H7 (cell line): ENCODE results near the gene SLC17A9. TPM values are rescaled to one million over a fixed set of nuclear protein-coding genes. Genes with fewer than 3 reads are reported as not detected.

Source experiments
- DNase-seq: peaks from one replicate; pipeline ENCODE4 v3.0.0; 2012
- H3K27me3 ChIP-seq: 2 replicates; pipeline ENCODE4 v1.6.0; 2011; ENCODE audit warnings: mild to moderate bottlenecking, low read length; ENCODE audit not compliant: control insufficient read depth, insufficient read depth
- H3K36me3 ChIP-seq: replicated peaks from 2 replicates; pipeline ENCODE4 v1.5.1; 2011; ENCODE audit warnings: low read length; ENCODE audit not compliant: control insufficient read depth, insufficient read depth
- H3K4me3 ChIP-seq: 2 replicates; pipeline ENCODE4 v1.5.1; 2011; ENCODE audit warnings: low read depth, mild to moderate bottlenecking, control low read depth, low read length, moderate library complexity; ENCODE audit not compliant: insufficient read depth
- total RNA-seq: library from RNA; depleted of rRNA; stranded (reverse); fragments of >200 nt; shearing (Covaris generic); gene quantifications from 2 replicates; pipeline ENCODE4 v1.2.3, GENCODE V29; 2014

Gene SLC17A9
- total RNA-seq, 1 experiment from 2014 or later: 32.6 TPM

DNA sequence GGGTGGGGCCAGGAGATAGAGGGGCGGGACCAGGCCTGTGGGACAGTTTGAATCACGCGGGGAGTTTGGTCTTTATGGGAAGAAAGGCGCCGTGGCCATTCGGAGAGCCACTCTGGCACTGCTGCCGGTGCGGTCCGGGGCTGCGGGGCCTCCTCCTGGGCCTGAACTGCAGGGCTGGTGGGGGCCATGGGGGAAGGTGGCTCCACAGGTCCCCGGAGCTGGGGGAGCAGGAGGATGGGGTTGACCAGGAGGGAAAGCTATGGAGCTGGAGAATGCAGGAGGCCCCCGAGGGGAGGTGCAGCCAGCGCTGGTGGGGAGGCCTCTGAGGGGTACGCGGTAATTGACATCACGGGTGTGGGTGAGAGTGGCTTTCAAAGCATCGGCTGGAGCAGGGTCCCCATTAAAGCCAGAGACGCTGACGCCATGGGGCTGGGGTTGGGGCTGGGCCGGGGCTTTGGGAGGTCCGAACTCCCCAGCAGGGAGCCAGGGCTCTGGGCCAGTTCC, 56.1 kb downstream of the SLC17A9 start:
- H3K27me3 ChIP-seq: peaks cover 61% of the 10 kb centered on the region
- H3K36me3 ChIP-seq: no peaks in the 10 kb centered on the region
- no peak for DNase-seq
- H3K4me3 ChIP-seq: peak overlapping the region; percentile 5; the same call in 1 of the 2 replicates

DNA sequence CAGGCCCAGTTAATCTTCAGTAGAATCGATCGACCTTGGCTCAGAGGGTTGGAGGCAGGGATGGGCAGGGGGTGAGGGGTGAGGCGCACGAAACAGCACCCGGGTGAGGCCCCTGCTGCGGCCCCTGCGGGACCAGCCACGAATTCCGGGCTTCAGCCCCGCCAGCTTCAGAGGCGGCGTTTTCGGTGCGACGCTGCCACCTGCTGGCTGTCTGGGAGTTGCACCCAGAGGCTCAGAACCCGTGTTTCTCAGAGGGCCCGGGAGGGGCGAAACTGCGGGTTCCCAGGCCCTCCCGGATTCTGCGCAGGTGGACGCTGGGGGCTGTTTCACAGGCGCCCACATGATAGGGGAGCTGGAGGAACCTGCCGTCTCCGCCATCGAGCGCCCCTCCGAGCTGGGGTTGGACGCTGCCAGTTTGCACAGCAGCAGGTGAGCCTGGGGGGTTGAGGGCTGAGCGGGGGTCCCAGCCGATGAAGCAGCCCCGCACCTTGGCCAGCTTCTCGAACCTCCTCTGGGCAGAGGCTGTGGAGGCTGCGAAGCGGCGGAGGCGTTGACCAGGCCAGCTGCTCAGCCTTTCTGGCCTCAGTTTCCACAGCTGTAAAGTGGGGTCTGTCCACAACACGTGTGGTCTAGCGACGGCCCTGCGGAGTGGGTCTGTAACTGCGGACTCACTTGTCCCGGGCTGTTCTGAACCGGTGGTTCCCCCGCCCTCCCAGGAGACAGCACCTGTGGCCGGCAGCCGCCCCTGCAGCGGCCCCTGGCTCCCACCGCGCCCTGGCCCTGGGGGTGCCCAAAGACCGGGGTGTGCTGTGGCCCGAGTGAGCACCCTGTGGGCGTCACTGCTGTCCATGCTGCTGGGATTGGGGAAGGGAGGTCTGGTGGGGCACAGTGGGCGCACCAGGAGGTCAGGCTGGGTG, 56.8 kb downstream of the SLC17A9 start:
- peak overlapping the region; percentile 5; the same call in 1 of the 2 replicates for H3K4me3 ChIP-seq
- DNase-seq: peak; percentile 98
- no peaks in the 10 kb centered on the region for H3K36me3 ChIP-seq
- peaks cover 54% of the 10 kb centered on the region for H3K27me3 ChIP-seq

DNA sequence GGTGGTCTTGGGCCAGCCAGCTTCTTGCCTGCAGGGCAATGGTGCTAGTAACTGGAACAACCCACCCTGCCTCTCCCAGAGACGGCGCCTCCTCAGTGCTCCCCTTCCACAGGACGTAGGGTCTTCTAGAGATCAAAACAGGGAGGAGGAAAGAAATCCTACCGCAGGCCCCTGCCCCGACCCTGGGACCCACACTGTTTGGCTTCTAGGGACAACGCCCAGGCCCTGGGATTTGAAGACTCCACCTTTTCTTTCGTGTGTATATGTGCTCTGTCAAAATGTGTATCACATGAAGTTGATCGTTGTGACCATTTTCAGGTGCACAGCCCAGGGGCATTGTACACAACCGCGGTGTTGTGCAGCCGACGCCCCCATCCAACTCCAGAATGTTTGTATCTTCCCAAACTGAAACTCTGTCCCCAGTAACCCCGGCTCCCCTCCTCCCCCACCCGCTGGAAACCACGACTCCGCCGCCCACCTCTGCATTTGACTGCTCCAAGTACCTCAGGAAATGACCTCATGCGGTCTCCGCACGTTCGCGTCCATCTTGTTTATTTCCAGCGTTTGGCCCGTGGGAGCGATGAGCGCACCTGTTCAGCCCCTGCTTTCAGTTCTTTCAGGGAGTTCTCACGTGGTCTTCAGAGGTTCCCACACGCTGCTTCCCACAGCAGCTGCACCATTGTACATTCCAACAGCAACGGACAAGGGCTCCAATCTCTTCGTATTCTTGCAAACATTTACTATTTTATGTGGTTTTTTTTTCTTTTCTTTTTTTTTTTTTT, 57.7 kb downstream of the SLC17A9 start:
- peak; percentile 75 for DNase-seq
- Histone ChIP-seq H3K36me3 (no peaks in the 10 kb centered on the region), H3K27me3 (peaks cover 47% of the 10 kb centered on the region), H3K4me3 (no peak overlapping the region)

- DNase-seq: no peak
- Histone ChIP-seq H3K27me3 (peaks cover 31% of the 10 kb centered on the region), H3K4me3 (no peak overlapping the region), H3K36me3 (no peaks in the 10 kb centered on the region)
These were observed 59.3 kb downstream of the SLC17A9 start for GRCh38 chr20:63011798-63012197.

DNA sequence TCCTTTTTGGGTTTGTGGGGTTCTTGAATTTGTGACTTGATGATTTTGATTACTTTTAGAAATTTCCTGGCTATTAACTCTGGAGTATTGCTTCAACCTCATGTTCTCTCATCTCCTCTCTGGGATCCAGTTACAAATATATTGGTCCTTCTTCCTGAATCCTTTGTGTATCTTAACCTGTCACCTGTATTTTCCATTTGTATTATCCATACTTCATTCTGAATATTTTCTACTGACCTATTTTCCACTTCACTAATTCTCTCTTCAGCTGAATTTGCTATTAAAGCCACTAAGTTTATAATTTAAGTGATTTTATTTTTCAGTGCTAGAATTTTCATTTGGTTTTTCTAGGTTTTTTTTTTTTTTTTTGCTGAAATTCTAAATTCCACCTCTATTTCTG, 60.7 kb downstream of the SLC17A9 start:
- H3K4me3 ChIP-seq: no peak overlapping the region
- DNase-seq: no peak
- peaks cover 17% of the 10 kb centered on the region for H3K27me3 ChIP-seq
- H3K36me3 ChIP-seq: no peaks in the 10 kb centered on the region

DNA sequence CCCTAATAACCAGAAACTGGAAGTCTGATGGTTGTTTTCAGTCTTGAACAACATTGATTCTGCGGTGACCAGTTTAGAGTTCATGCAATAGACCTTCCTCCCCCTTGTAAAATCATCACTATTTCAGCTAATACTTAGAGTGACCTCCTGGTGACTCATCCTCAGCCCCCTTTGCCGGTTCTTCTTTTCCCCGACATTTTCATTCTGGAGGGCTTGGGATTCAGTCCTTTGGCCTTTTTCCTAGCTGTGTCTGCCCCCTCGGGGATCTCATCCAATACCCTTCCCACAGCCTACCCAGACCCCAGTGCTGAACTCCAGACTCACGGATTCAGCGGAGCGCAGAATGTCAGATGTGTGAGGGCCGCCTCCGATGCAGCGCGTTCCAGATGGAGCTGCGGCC, 61.8 kb downstream of the SLC17A9 start:
- Histone ChIP-seq H3K27me3 (peaks cover 8% of the 10 kb centered on the region; the same call in 1 of the 2 replicates), H3K4me3 (no peak overlapping the region), H3K36me3 (no peaks in the 10 kb centered on the region)
- DNase-seq: no peak

DNA sequence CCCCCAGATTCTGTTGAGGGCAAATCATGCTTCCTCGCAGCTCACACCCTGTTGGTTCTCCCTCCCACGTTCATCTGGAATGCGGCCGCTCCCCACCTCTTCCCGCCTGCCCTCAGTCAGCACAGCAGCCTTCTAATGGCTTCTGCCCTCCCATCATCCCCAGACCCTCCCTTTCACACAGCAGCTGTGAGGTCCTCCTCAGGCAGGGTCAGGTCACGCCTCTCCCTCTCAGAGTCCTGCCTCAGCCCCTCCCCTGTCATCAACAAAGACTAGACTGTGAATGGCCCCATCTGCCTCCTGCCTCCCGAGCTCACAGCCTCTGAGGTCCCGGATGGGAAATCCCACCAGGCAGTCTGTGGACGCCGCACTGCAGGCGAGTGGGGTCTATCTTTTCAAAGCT, 62.2 kb downstream of the SLC17A9 start:
- Histone ChIP-seq H3K36me3 (no peaks in the 10 kb centered on the region), H3K27me3 (peaks cover 5% of the 10 kb centered on the region; the same call in 1 of the 2 replicates), H3K4me3 (no peak overlapping the region)
- peak; percentile 95 for DNase-seq

DNA sequence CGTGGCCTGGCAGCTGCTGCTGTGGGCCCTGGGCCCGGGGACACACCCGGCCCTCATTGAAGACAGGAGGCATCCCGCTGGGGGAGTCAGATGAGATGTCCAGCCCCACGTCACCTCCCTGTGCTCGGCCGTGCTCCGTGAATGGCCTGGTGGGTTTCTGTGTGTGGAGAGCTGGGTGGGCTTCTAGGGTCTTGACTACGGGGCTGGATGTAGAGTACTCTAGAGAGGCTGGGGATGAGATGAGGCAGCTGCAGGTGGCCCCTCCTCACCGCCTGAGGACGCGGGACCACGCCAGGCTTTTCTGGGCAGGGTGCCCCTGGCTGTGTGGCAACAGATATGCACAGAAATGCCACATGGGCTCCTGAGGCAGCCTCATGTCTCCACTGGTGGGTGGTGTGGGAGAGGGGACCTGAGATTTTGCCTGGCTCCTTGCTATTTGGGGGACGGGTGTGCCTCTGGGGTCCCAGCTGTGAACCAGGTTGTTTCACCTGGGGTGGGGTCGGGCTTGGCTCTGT, 62.7 kb downstream of the SLC17A9 start:
- H3K36me3 ChIP-seq: no peaks in the 10 kb centered on the region
- H3K4me3 ChIP-seq: no peak overlapping the region
- peaks cover 1% of the 10 kb centered on the region; the same call in 1 of the 2 replicates for H3K27me3 ChIP-seq
- no peak for DNase-seq

DNA sequence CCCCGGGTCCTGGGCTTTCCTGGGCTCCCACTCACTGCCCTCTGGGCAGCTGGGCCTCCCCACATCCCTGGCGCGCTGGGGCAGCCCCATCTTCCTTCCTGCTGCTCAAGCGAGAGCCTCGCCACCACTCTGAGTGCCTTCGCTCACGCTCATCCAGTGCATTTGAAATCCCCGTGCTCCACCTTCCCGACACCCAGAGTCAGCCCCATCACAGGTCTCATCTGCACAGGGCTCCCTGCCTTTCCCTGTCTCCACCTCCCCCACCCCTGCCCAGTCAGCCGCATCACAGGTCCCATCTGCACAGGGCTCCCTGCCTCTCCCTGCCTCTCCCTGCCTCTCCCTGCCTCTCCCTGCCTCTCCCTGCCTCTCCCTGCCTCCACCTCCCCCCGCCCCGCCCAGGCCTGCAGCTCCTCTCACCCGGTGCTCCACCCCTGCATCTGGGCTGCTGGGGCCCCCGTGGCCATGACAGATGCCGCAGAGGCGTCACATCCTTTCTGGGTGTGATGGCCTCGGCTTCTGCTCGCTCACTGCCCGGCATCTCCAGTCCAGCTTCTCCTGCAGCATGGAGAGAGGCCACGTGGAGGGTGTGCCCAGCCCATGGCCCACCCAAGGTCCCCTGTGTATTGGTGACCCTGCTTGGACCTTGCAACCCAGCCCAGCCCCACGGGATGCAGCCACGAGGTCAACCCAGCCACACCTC, 63.3 kb downstream of the SLC17A9 start:
- DNase-seq: no peak
- H3K4me3 ChIP-seq: no peak overlapping the region
- peaks cover 1% of the 10 kb centered on the region; the same call in 1 of the 2 replicates for H3K27me3 ChIP-seq
- no peaks in the 10 kb centered on the region for H3K36me3 ChIP-seq

DNA sequence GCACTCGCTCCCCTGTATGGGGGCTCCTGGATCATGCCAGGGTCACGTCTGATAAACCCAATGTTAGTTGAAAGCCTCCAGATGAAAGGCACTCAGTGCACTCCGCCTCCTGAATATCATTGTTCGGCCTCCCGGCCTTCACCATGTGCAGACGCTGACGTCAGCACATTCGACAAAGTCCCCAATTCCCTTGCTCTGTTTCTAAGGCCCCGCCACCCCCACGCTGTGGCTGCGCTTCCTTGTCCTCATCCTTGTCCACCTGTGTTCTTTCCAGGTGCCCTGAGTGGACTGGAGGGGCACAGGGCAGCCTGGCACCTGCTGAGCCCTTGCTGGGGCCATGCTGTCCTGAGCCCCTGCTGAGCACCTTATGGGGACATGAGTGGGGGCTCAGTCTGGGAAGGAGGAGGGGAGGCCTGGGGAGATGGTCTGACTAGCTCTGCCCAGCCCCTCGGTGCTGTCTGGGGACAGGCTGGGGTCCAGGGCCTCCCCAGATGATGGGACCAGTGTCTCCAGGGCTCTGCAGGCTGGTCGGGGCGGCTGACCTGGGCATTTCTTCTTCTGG, 64.1 kb downstream of the SLC17A9 start:
- DNase-seq: peak; percentile 51
- Histone ChIP-seq H3K27me3 (peaks cover 1% of the 10 kb centered on the region; the same call in 1 of the 2 replicates), H3K36me3 (no peaks in the 10 kb centered on the region), H3K4me3 (no peak overlapping the region)

DNA sequence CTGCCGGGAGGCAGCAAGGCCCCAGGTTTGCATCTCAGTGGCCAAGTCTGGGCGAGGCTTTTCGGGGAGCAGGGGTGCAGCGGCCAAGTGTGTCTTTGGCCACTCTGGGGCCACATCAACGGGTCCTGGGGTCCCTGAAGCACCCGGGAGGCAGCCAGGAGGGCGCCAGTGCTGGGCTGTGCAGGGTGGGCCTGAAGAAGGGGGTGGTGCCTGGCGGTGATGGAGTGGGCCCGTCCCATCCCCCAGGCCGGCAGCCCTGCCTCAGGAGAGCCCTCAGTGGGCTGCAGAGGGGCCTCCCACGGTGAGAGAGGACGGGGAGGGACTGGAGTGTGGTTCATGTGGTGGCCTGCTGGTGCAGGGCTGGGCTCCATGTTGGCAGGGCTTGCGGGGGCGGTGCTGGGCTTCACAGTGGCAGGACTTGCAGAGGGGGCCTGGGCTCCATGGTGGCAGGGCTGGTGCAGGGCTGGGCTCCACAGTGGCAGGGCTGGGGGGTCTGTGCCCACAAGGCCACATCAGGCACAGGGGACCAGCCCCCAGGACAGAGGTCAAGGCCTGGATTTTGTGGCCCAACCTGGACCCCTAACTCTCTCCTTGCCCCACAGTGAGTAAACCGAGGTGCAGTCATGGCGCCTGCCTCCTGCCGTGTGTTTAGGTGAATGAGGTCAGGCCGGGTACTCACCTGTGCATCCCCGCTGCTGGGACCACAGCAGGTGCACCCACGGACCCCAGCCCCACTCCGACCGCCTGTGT, 64.7 kb downstream of the SLC17A9 start:
- H3K4me3 ChIP-seq: no peak overlapping the region
- no peaks in the 10 kb centered on the region for H3K36me3 ChIP-seq
- DNase-seq: peak; percentile 58
- peaks cover 1% of the 10 kb centered on the region; the same call in 1 of the 2 replicates for H3K27me3 ChIP-seq

DNA sequence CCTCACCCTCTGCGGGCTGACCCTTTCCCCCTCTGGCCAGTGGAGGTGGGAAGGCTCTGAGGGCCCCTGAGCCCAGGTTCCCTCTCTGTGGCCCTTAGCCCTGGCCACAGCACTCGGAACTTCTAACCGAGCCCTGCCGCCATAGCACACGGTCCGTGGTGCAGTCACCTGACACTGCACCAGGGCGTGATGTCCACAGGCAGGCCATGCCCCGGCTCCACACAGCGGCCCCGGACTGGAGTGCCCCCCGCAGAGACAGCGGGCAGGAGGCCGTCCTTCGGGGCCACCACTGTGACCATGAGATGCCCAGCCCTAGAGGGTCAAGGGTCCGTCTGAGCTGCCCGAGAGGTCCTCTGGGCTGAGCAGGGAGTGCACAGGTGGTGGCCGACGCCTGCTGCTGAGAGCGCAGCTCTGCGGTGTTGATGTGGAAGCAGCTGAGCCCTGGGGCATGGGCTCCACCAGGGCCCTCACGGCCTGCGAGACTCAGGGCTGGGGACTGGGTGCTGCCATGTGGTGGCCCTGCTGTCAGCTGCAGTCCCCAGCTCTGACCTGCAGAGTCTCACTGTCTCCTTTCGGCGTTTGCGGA, 65.4 kb downstream of the SLC17A9 start:
- H3K36me3 ChIP-seq: no peaks in the 10 kb centered on the region
- H3K27me3 ChIP-seq: peaks cover 1% of the 10 kb centered on the region; the same call in 1 of the 2 replicates
- no peak overlapping the region for H3K4me3 ChIP-seq
- DNase-seq: peak; percentile 58
